NCI-H2227 (cell line): Measurements from ENCODE around the gene PGAM1.
"Not testable (repeated sequence)": the region's sequence is repeated elsewhere in the genome, so short reads cannot be mapped to it uniquely, and the experiment has no call there.

Source experiments
- DNase-seq: peaks from one replicate; lab custom pipeline; 2025; ENCODE audit not compliant: unreplicated experiment; lab: John Stamatoyannopoulos, UW

The PGAM1 gene

DNA sequence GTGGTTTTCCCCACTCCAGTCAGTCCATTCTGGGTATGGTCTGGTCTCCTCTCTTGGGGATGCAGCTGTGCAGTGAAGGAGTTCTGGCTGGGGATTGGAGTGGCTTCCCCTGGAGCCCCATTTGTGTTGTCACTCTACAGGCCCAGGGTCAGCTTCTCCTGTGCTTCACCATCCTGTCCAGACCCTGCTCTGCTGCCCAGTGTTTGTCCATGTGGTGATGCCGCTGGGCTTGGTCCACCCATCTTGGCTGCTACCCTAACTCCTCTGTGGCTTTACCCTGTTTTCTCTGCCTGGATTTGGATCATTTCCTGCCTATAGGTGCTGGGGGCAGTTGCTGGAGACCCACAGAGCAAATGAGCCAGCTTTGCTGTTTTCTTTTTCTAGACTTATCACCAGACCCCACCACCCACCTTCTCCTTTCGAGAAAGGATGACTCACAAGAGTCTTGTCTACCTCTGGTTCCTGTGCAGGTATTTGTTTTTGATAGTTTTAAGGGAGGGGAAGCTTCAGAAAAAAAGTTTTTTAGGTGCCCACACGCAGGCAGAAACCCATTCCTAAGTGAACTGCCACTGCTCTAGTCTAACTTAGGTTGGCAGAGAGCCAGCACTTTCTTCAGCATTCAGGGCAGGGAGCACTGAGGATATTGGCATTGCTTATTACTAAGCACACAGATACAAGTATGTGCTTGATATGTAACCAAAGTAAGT is 28.5 kb downstream of the PGAM1 start:
- DNase-seq: no peak

DNA sequence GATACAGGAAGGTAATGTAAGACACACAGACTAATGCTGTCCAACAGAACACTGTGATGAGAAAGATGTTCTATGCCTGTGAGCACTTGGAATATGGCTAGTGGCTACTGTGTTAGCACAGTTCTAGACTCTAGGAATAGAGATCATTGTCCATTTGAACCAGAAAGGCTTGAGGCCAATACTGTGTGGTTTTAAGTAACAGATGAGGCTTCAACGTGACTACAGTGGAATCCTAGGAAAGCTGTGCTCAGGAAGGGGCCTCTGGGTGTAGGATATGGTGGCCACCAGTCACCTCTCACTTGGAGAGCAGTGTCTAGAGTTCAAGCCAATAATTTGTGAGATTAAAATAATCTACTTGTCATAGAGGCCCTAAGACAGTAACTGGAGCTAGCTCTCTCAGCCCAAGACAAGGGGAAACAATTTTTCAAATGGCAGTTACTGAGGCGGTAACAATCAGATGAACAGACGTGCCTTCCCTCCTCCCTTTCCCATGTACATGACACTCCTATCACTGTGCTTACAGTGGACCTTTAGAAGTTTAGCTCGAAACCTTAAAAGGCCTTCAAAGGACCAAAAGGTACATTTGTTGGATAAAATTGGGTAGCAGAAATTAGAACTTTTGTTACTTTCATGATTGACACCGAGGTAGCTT is 30.2 kb downstream of the PGAM1 start:
- no peak for DNase-seq

GRCh38 chr10:97456686-97457065 is 30.7 kb downstream of the PGAM1 start:
- no peak for DNase-seq

DNA sequence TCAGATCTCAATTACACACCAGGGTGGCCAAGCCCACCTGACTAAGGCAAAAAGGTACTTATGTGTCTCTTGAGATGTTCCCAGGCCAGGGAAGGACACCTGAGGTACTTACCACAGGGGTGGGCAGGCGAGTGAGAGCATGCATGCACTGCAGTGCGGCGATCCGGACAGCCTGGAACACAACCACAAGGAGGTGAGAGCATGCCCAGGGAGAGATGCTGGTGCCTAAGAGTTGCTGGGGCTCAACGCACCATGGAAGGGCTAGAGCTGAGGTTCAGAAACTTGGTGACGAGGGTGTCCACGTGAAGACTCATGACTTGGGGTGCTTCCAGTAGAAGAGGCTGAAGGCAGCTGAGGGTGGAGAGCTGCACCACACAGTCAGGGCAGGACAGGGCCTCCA is 33.1 kb downstream of the PGAM1 start:
- DNase-seq: no peak

- DNase-seq: no peak
These were observed 33.9 kb downstream of the PGAM1 start for GRCh38 chr10:97459933-97460332.

DNA sequence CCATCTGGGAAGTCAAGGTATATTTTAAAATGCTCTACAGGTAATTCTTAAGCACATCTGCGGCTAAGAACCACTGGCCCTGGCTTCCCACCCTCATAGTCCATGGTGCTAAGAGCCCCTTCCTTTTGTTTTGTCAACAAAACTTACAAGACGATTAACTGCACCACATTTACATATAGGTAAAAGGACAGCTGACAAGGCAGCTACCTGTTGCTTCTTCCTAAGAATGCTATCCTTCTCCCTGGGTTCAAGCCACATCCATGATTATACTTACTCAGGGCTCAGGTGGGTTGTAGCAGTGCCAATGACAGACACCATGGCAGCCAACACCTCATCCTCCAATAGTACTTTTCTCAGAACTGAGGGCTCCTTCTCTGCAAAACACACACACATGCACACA is 36.3 kb downstream of the PGAM1 start:
- DNase-seq: no peak

DNA sequence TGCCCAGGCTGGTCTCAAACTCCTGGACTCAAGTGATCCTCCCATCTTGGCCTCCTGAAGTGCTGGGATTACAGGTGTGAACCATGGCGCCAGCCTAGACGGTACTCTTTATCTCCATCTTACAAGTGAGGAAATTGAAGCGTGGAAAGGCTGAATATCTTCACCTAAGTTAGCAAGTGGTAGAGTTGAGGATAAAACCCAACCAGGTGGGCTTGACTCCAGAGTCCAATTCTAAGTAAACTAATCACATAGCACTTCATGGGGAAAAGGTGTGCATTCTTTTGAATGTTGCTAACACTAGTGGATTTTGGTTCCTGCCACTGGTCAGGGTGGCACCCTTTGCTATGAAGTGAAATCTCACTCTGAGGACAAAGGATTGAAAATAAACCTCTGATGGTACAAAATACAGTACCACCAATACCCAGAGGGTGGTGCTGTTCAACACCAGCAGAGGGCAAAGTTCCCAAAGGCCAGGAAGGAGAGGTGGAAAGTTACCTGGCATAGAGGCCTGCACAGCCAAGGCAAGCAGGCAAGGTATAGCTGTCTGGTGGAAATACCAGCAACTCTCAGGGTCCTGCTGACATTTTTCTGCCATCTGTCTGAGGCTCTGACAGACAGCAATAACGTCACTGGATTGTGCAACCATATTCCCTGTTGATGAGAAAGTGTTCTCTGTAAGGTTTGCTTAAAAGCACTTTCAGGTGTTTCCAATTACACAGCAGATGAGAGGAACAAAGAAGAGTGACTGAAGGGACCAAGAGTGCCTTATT is 37.6 kb downstream of the PGAM1 start:
- DNase-seq: peak; percentile 4

- no peak for DNase-seq
These were observed 38.2 kb downstream of the PGAM1 start for GRCh38 chr10:97464226-97464625.

GRCh38 chr10:97465982-97466381 is 40.0 kb downstream of the PGAM1 start:
- DNase-seq: no peak

- DNase-seq: no peak
These were observed 40.8 kb downstream of the PGAM1 start for GRCh38 chr10:97466755-97467154.

DNA sequence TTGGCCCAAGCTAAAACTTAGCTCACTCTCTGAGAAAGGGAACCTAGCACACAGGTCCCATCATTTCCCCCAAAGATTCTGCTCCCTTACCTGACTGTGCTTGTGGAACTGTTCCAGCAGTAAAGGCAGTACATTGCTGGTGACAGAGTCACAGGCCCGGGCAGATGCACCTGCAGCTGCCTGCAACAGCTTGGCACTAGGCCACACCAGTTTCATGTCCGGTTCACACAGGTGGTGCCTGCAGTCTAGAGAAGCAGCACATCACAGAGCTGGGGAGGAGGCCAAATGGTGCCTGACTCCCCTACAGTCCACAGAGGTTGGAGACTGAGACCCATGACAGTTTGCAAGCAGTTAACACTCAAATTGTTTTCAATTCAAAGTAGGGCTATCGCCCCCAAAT is 42.2 kb downstream of the PGAM1 start:
- no peak for DNase-seq

- not testable (repeated sequence) for DNase-seq
These were observed 42.8 kb downstream of the PGAM1 start for GRCh38 chr10:97468781-97469180.

DNA sequence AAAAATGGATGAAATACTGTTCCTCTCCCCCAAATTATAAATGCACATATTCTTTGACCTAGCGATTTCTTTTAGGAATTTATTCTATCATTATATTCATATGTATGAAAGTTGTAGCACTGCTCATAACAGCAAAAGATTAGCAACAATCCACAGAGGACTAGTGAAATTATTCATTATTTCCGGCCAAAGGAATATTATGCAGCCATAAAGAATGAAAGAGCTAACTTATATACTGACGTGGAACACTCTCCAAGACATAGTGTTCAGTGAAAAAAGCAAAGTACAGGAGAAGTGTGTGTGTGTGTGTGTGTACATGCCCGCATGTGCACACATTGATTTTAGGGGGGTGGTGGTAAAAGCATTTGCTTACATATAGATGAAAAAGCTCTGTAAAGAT is 48.9 kb downstream of the PGAM1 start:
- DNase-seq: no peak

DNA sequence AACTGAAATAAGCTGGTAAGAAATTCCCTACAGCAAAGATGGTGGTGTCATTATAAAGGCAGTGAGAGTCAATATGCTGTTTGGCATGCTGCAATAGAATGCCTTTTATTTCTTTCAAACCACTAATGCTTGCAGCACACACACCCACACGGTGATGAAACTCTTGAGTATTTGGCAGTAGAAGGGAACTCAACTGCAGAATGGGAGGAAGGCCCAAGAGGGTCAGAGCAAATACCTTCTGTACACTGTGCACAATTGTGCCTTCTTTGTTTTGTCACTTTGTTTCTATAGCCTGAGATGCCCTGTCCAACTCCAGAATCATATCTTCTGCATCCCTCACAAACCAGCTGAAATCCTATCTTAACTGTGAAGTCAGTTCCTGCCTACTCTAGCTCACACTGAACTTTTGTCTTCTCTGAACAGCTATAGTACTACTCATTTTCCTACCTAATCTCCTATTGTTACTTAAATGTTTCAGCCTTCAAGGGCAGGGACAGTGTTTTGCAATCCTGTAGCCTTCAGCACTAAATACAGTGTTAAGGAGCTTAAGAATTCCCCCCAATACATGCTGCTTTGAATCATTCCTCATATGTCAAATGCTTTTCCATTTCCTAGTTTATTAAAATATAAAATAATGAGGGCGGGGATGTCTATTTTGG is 50.1 kb downstream of the PGAM1 start:
- no peak for DNase-seq

DNA sequence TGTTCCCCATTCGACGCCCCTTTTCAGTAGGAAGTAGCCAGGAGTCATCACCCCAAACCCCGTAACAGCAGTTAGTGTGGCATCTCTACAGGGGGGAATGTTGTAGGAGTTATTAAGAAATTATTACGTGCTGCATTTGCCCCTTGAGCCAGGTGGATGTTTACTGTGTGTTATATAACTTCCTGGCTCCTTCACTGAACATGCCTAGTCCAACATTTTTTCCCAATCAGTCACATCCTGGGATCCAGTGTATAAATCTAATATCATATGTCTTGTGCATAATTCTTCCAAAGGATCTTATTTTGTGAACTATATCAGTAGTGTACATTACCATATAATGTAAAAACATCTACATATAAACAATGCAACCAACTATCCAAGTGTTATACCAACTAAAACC is 53.4 kb downstream of the PGAM1 start:
- not testable (repeated sequence) for DNase-seq

GRCh38 chr10:97479939-97480338 is 53.9 kb downstream of the PGAM1 start:
- no peak for DNase-seq

GRCh38 chr10:97481071-97481470 is 55.1 kb downstream of the PGAM1 start:
- DNase-seq: no peak

DNA sequence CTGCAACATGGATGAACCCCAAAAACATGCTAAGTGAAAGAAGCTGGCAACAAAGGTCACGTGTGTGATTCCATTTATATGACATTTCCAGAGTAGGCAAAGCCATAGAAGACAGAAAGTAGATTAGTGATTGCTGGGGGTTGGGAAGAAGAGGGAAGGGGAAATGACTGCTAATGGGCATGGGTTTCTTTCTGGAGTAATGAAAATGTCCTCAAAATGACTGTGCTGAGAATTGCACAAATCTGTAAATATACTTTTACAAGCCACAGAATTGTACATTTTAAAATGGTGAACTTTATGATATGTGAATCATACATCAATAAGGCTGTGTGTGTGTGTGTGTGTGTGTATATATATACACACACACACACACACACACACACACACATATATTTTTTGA is 56.4 kb downstream of the PGAM1 start:
- DNase-seq: no peak
